Esophagus muscularis mucosa (tissue), 3 donors: Measurements from ENCODE around the gene ARL6IP1.

Source experiments
- CTCF ChIP-seq, 3 experiments: fragments of 200-600 bp in 2 of 3; fragments of 450-650 bp in 1 of 3; sonication (generic) in 2 of 3; IDR thresholded peaks; one replicate each; pipeline ENCODE4 v1.5.1; 2017 to 2019; ENCODE audit warnings: antibody characterized with exemption in 3 of 3, mild to moderate bottlenecking in 2 of 3, moderate library complexity in 1 of 3
- POLR2A ChIP-seq: fragments of 450-650 bp; IDR thresholded peaks from one replicate; pipeline ENCODE4 v1.6.1; 2017; ENCODE audit warnings: antibody characterized with exemption, moderate library complexity, mild to moderate bottlenecking, low read depth
- POLR2AphosphoS5 ChIP-seq, 2 donors: sonication (generic); formaldehyde crosslinking; IDR thresholded peaks; one replicate each; pipeline ENCODE4 v1.6.1; 2017; ENCODE audit warnings: antibody characterized with exemption in 2 of 2

GRCh38 chr16:18832613-18833012 lies 31.3 kb upstream of the ARL6IP1 start:
- no peak for TF ChIP-seq CTCF (IDR thresholded peaks at IDR 0.05)
- no peak for TF ChIP-seq POLR2AphosphoS5 (IDR thresholded peaks at IDR 0.05)
- TF ChIP-seq POLR2A = no peak
